ENCODE data around the gene PTGES3L.

Gene PTGES3L

GRCh38 chr17:43016216-43016615, 36.3 kb upstream of the PTGES3L start:
- in situ Hi-C loops (cut with HindIII; ENCODE audit: low pct_ligation_motif_present, low sequenced_read_pairs) = no loop called here
- peaks cover 50% of the 10 kb centered on the region for H3K36me3 ChIP-seq (replicated peaks)
- no peak overlapping the region for H3K4me3 ChIP-seq (ENCODE audit: low read depth, low read length)
- H3K27ac ChIP-seq = no peak overlapping the region
- no peak for TF ChIP-seq CTCF (IDR thresholded peaks at IDR 0.05; ENCODE audit: low read depth, low read length, missing control alignments)
- DNase-seq = no peak
- no peaks in the 10 kb centered on the region for H3K27me3 ChIP-seq (replicated peaks)

DNA sequence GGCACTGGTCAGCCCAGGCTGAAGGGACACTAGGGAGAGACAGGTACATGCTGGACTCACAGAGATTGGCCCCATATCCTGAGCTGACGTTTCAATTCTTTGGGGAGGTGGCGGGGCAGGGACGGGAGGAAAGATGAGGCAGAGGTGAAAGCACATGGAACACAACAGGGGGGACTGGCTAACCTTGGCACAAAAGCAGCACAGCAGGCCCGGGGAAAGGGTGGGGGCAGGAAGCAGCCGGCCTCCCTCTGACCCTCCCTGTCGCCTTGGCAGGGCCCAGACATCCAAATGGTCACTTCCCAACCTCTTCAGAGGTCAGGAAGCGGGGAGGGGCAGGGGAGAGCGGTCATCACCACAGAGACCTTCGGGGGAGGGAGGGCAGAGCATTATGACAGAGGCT, 35.7 kb upstream of the PTGES3L start:
- H3K27ac ChIP-seq = no peak overlapping the region
- no peak overlapping the region for H3K4me3 ChIP-seq (ENCODE audit: low read depth, low read length)
- H3K27me3 ChIP-seq (replicated peaks) = no peaks in the 10 kb centered on the region
- in situ Hi-C loops (cut with HindIII; ENCODE audit: low pct_ligation_motif_present, low sequenced_read_pairs) = no loop called here
- peaks cover 50% of the 10 kb centered on the region for H3K36me3 ChIP-seq (replicated peaks)
- TF ChIP-seq CTCF (IDR thresholded peaks at IDR 0.05; ENCODE audit: low read depth, low read length, missing control alignments) = no peak
- no peak for DNase-seq

- DNase-seq = no peak
- no peak for TF ChIP-seq CTCF (IDR thresholded peaks at IDR 0.05; ENCODE audit: low read depth, low read length, missing control alignments)
- Histone ChIP-seq H3K27me3 (replicated peaks) (no peaks in the 10 kb centered on the region), H3K27ac (no peak overlapping the region), H3K36me3 (replicated peaks) (peaks cover 50% of the 10 kb centered on the region), H3K4me3 (ENCODE audit: low read depth, low read length) (no peak overlapping the region)
- in situ Hi-C loops (cut with HindIII; ENCODE audit: low pct_ligation_motif_present, low sequenced_read_pairs) = no loop called here
These were observed 35.0 kb upstream of the PTGES3L start for GRCh38 chr17:43014649-43015542.

DNA sequence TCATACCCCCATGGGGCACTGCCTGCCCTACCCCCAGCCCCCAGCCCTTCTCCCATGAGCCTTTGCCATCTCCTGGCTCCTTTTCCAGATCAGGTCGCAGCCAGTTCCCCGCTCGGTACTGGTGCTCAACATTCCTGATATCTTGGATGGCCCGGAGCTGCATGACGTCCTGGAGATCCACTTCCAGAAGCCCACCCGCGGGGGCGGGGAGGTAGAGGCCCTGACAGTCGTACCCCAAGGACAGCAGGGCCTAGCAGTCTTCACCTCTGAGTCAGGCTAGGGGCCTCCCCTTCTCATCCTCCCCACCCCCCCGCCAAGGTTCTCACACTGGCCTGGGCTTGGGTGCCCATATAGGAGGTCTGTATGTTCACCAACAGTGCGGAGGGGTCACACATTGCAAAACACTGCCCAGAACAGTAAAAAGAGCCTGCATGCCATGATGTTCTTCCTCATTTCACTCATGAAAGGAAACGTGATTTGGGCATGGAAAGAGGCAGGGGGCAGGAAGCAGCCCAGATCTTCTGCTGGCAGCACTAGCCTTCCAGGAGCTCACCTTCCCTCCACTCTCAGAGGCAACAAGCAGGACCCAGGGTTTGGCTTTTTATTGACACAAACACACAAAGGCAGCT, 34.3 kb upstream of the PTGES3L start:
- peaks cover 50% of the 10 kb centered on the region for H3K36me3 ChIP-seq (replicated peaks)
- no peak for DNase-seq
- H3K27ac ChIP-seq = no peak overlapping the region
- H3K27me3 ChIP-seq (replicated peaks) = no peaks in the 10 kb centered on the region
- no peak for TF ChIP-seq CTCF (IDR thresholded peaks at IDR 0.05; ENCODE audit: low read depth, low read length, missing control alignments)
- in situ Hi-C loops (cut with HindIII; ENCODE audit: low pct_ligation_motif_present, low sequenced_read_pairs) = no loop called here
- no peak overlapping the region for H3K4me3 ChIP-seq (ENCODE audit: low read depth, low read length)

- in situ Hi-C loops (cut with HindIII; ENCODE audit: low pct_ligation_motif_present, low sequenced_read_pairs) = no loop called here
- Histone ChIP-seq H3K27ac (no peak overlapping the region), H3K27me3 (replicated peaks) (no peaks in the 10 kb centered on the region), H3K36me3 (replicated peaks) (peaks cover 43% of the 10 kb centered on the region), H3K4me3 (ENCODE audit: low read depth, low read length) (no peak overlapping the region)
- no peak for DNase-seq
- TF ChIP-seq CTCF (IDR thresholded peaks at IDR 0.05; ENCODE audit: low read depth, low read length, missing control alignments) = no peak
These were observed 33.4 kb upstream of the PTGES3L start for GRCh38 chr17:43013296-43013695.
